K562 (cell line): ENCODE measurements around the gene ITPA. TPM values are rescaled to one million over a fixed set of nuclear protein-coding genes. Genes with fewer than 3 reads are reported as not detected.

Experiments used
- ATAC-seq: fragments of 200-7000 bp; cut with Tn5 transposase; 3 replicates; pipeline ENCODE4 v1.9.1; 2020; ENCODE audit warnings: moderate library complexity
- BruUV-seq: library from RNA; stranded (reverse); fragments of 400-500 nt; replicated peaks from 2 replicates; lab custom pipeline; 2021; lab: Mats Ljungman, UMichigan
- CTCF ChIA-PET: fragments of 300-600 bp; formaldehyde crosslinking; extraction: SDS; loops from one replicate; lab custom pipeline; 2021; ENCODE audit warnings: low intra/inter-chr PET ratio; lab: Yijun Ruan, JAX
- POLR2A ChIA-PET: fragments of 300-600, 350-650 bp; sonication (Branson Sonifier 250); formaldehyde crosslinking; extraction: SDS; loops from one replicate; lab custom pipeline; 2021; ENCODE audit warnings: antibody characterized with exemption, inconsistent platforms; lab: Yijun Ruan, JAX
- DNase-seq, 4 experiments: peaks; one replicate each; pipeline versions ENCODE4 v3.0.0 to v3.0.0-alpha.2; 2011 to 2018; ENCODE audit warnings: low spot score in 3 of 4, mixed read lengths in 3 of 4; ENCODE audit errors: extremely low read depth in 1 of 4
- FAIRE-seq: peaks from 2 replicates; lab custom pipeline; 2011; peaks lifted over from hg19 to GRCh38; lab: Jason Lieb, UNC
- H2AFZ ChIP-seq: 2 replicates; pipeline ENCODE4 v1.6.0; 2011; ENCODE audit warnings: low read depth, low read length, control low read depth, inconsistent platforms
- H3K27ac ChIP-seq: fragments of 200-600 bp; 3 replicates; pipeline ENCODE4 v1.8.0; 2011; ENCODE audit warnings: low read depth, mild to moderate bottlenecking, control low read depth, inconsistent platforms, low read length, moderate library complexity, mixed read lengths; ENCODE audit errors: extremely low read depth
- H3K27me3 ChIP-seq, 2 experiments: fragments of 300-600 bp in 1 of 2; 2 replicates in 1 of 2; 3 replicates in 1 of 2; pipeline versions ENCODE4 v1.6.0 to v1.8.0; 2011; ENCODE audit warnings: inconsistent platforms in 2 of 2, low read length in 2 of 2, mild to moderate bottlenecking in 1 of 2, mixed read lengths in 1 of 2, moderate library complexity in 1 of 2; ENCODE audit not compliant: control insufficient read depth in 2 of 2, insufficient read depth in 2 of 2
- H3K36me3 ChIP-seq: fragments of 300-600 bp; 3 replicates; pipeline ENCODE4 v1.8.0; 2011; ENCODE audit warnings: mild to moderate bottlenecking, low read length, inconsistent platforms; ENCODE audit not compliant: control insufficient read depth, insufficient read depth
- H3K4me1 ChIP-seq, 2 experiments: fragments of 200-600 bp in 1 of 2; replicated peaks in 1 of 2; 2 replicates in 1 of 2; 3 replicates in 1 of 2; pipeline versions ENCODE4 v1.5.1 to v1.8.0; 2011; ENCODE audit warnings: inconsistent platforms in 2 of 2, low read length in 2 of 2, mild to moderate bottlenecking in 1 of 2, mixed read lengths in 1 of 2, moderate library complexity in 1 of 2; ENCODE audit not compliant: control insufficient read depth in 2 of 2, insufficient read depth in 2 of 2
- H3K4me2 ChIP-seq: 2 replicates; pipeline ENCODE4 v1.6.1; 2011; ENCODE audit warnings: low read length, control low read depth, inconsistent platforms, mixed read lengths; ENCODE audit not compliant: insufficient read depth
- H3K4me3 ChIP-seq: fragments of 200-600 bp; sonication (generic), shearing (Covaris generic); 2 replicates; pipeline ENCODE4 v1.5.1; 2016; ENCODE audit warnings: control low read depth, inconsistent platforms
- H3K79me2 ChIP-seq: fragments of 200-600 bp; 3 replicates; pipeline ENCODE4 v1.8.0; 2011; ENCODE audit warnings: low read length, inconsistent platforms; ENCODE audit not compliant: control insufficient read depth, insufficient read depth
- H3K9ac ChIP-seq, 2 experiments: 2 replicates each; pipeline versions ENCODE4 v1.6.0 to v1.6.1; 2011; ENCODE audit warnings: low read depth in 2 of 2, low read length in 2 of 2, control low read depth in 1 of 2, inconsistent platforms in 1 of 2, mild to moderate bottlenecking in 1 of 2, mixed read lengths in 1 of 2; ENCODE audit not compliant: insufficient read depth in 1 of 2
- H3K9me1 ChIP-seq: one replicate; pipeline ENCODE4 v1.6.0; 2011; ENCODE audit warnings: inconsistent platforms, mild to moderate bottlenecking, low read length, moderate library complexity; ENCODE audit not compliant: control insufficient read depth, insufficient read depth
- H3K9me3 ChIP-seq: replicated peaks from 2 replicates; pipeline ENCODE4 v1.5.1; 2011; ENCODE audit warnings: low read depth, low read length, inconsistent platforms; ENCODE audit not compliant: control insufficient read depth, insufficient read depth
- H4K20me1 ChIP-seq: replicated peaks from 2 replicates; pipeline ENCODE4 v1.6.1; 2011; ENCODE audit warnings: low read length, inconsistent platforms, mixed read lengths; ENCODE audit not compliant: control insufficient read depth, insufficient read depth
- ATF1 ChIP-seq, 2 experiments: fragments of 450-650 bp in 1 of 2; IDR thresholded peaks; 2 replicates each; pipeline ENCODE4 v1.6.1; 2016; ENCODE audit warnings: missing compliant biosample characterization in 1 of 2, missing genetic modification characterization in 1 of 2
- HDAC2 ChIP-seq: fragments of 450-650 bp; IDR thresholded peaks from 2 replicates; pipeline ENCODE4 v1.6.1; 2016; ENCODE audit warnings: mild to moderate bottlenecking
- PRMT5 ChIP-seq: sonication (generic); formaldehyde crosslinking; IDR thresholded peaks from 2 replicates; pipeline ENCODE4 v1.5.0; 2020; ENCODE audit warnings: missing genetic modification reagents
- ZFP1 ChIP-seq: fragments of 450-650 bp; formaldehyde crosslinking; IDR thresholded peaks from 2 replicates; pipeline ENCODE4 v1.4.0; 2020; ENCODE audit warnings: mild to moderate bottlenecking, mixed read lengths
- ZNF23 ChIP-seq: fragments of 250-450 bp; sonication (Bioruptor Pico); IDR thresholded peaks from 2 replicates; pipeline ENCODE4 v1.4.0; 2020; ENCODE audit warnings: mild to moderate bottlenecking
- ZNF232 ChIP-seq: sonication (generic); formaldehyde crosslinking; IDR thresholded peaks from 2 replicates; pipeline ENCODE4 v1.8.0; 2022; ENCODE audit warnings: mild to moderate bottlenecking, missing genetic modification reagents
- ZNF316 ChIP-seq: fragments of 450-650 bp; IDR thresholded peaks from 2 replicates; pipeline ENCODE4 v1.6.1; 2016
- WGBS: fragments of 100-300 bp; shearing (Covaris generic); methylation state at CpG from one replicate; pipeline ENCODE4 v1.1.6; 2016; ENCODE audit warnings: low coverage, mixed read lengths; ENCODE audit not compliant: insufficient coverage; ENCODE audit errors: missing lambda C conversion rate; 5-methylcytosine and 5-hydroxymethylcytosine counted together
- in situ Hi-C: fragments of 300-500 bp; cut with MboI; formaldehyde crosslinking; loops from 4 replicates; pipeline ENCODE4 v1.15.0; 2018; ENCODE audit warnings: inconsistent platforms, mixed read lengths
- intact Hi-C: fragments of 100-400 bp; cut with micrococcal nuclease; formaldehyde crosslinking; loops from 2 replicates; pipeline ENCODE4 v1.14.2; 2022
- polyA plus RNA-seq, 8 experiments: library from polyadenylated mRNA; depleted of rRNA in 4 of 8; stranded (reverse) in 5 of 8; unstranded in 3 of 8; fragments of >200 nt; fragmentation: Nextera tagmentation in 2 of 8; fragmentation: Illumina TruSeq in 1 of 8; extraction: Ambion mirVana in 2 of 8; extraction: Trizol in 1 of 8; gene quantifications; 2 replicates each; pipeline versions ENCODE4 v1.2.1 to v1.2.3, GENCODE V29; 2011 to 2014; ENCODE audit warnings: inconsistent platforms in 1 of 8, missing spikeins in 1 of 8
- total RNA-seq, 7 experiments: library from RNA; depleted of rRNA in 6 of 7; stranded (reverse); fragments of >200 nt in 6 of 7; fragmentation: Illumina TruSeq in 2 of 7; extraction: Trizol in 2 of 7; gene quantifications; 2 replicates each; pipeline versions ENCODE4 v1.2.1 to v1.2.3, GENCODE V29; 2011 to 2021; ENCODE audit warnings: low replicate concordance in 1 of 7
- TF ChIP-seq, protein P1 (sequence below), 2 experiments: fragments of 450-650 bp in 1 of 2; sonication (generic) in 1 of 2; formaldehyde crosslinking in 1 of 2; IDR thresholded peaks; 2 replicates each; pipeline versions ENCODE4 v1.7.1 to v1.9.0; 2016 to 2022; ENCODE audit warnings: inconsistent platforms in 1 of 2, mild to moderate bottlenecking in 1 of 2, missing genetic modification reagents in 1 of 2
- TF ChIP-seq, protein P2 (sequence below): fragments of 450-650 bp; IDR thresholded peaks from 2 replicates; pipeline ENCODE4 v1.6.1; 2014; ENCODE audit warnings: low read depth, mild to moderate bottlenecking, moderate library complexity, borderline replicate concordance

The ITPA gene
- total and polyA plus RNA-seq, 9 of the 15 experiments (the other 6 are each of a cell fraction or from before 2014, with no cell fraction given) = 5.0 to 79.7 (median 36.7) TPM

DNA sequence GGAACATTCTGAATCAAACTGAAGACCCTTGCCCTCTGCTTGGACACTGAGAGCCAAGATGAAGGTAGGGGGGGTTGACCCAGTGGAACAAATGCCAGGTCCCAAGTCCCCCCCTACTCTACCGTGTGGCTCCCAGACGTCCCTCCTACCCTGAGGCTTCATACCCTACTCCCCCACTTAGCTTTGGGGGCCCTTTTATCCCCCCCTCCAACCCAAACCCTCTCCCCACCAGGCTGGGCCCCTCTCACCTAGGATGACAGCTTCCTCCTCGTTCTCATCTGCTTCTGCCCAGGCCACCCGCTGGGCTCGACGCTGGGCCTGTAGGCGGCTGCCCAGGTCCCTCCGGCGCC, 6.4 kb upstream of the ITPA start:
- FAIRE-seq = no peak
- no TSS peak for BruUV-seq
- no peaks in the 10 kb centered on the region for H3K27me3 ChIP-seq
- peak overlapping the region; percentile 69 for H3K27ac ChIP-seq
- WGBS = 13% methylated on average over 9 of the region's 9 CpGs
- H3K36me3 ChIP-seq = peaks cover 30% of the 10 kb centered on the region; the same call in 2 of the 3 replicates
- CTCF ChIA-PET = no interaction called here
- H3K79me2 ChIP-seq = peaks cover 23% of the 10 kb centered on the region
- peak; percentile 6; the same call in 2 of the 3 replicates for ATAC-seq
- intact Hi-C loops (no loop called here), in situ Hi-C loops (no loop called here)
- no peaks in the 10 kb centered on the region for H3K9me1 ChIP-seq
- no peaks in the 10 kb centered on the region for H3K9me3 ChIP-seq
- peak overlapping the region; percentile 63 for H3K4me3 ChIP-seq
- POLR2A ChIA-PET = interaction anchor here (0.6 to 0.9 kb wide), 6 partner anchors 8 to 545 kb away, joined by 3 to 4 read pairs (median 4); no protein-coding TSS in a partner anchor
- H3K4me2 ChIP-seq = peak overlapping the region; percentile 81
- peaks cover 7 to 32% of the 10 kb centered on the region in 2 experiments; a peak in 4 of 5 replicates for H3K4me1 ChIP-seq
- H2AFZ ChIP-seq = no peak overlapping the region
- peak overlapping the region; percentile 73 to 93; a peak in 3 of 4 replicates for H3K9ac ChIP-seq
- no peaks in the 10 kb centered on the region for H4K20me1 ChIP-seq
- no peak for DNase-seq
- TF ChIP-seq, protein P1, sequence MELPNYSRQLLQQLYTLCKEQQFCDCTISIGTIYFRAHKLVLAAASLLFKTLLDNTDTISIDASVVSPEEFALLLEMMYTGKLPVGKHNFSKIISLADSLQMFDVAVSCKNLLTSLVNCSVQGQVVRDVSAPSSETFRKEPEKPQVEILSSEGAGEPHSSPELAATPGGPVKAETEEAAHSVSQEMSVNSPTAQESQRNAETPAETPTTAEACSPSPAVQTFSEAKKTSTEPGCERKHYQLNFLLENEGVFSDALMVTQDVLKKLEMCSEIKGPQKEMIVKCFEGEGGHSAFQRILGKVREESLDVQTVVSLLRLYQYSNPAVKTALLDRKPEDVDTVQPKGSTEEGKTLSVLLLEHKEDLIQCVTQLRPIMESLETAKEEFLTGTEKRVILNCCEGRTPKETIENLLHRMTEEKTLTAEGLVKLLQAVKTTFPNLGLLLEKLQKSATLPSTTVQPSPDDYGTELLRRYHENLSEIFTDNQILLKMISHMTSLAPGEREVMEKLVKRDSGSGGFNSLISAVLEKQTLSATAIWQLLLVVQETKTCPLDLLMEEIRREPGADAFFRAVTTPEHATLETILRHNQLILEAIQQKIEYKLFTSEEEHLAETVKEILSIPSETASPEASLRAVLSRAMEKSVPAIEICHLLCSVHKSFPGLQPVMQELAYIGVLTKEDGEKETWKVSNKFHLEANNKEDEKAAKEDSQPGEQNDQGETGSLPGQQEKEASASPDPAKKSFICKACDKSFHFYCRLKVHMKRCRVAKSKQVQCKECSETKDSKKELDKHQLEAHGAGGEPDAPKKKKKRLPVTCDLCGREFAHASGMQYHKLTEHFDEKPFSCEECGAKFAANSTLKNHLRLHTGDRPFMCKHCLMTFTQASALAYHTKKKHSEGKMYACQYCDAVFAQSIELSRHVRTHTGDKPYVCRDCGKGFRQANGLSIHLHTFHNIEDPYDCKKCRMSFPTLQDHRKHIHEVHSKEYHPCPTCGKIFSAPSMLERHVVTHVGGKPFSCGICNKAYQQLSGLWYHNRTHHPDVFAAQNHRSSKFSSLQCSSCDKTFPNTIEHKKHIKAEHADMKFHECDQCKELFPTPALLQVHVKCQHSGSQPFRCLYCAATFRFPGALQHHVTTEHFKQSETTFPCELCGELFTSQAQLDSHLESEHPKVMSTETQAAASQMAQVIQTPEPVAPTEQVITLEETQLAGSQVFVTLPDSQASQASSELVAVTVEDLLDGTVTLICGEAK (IDR thresholded peaks at IDR 0.05) = no peak
- TF ChIP-seq, protein P1 (CRISPR knock-in tag; IDR thresholded peaks at IDR 0.05) = no peak
- no peak for TF ChIP-seq PRMT5 (CRISPR knock-in tag)
- TF ChIP-seq ZFP1 (CRISPR knock-in tag) = no peak
- no peak for TF ChIP-seq ZNF232 (CRISPR knock-in tag)
- no peak for TF ChIP-seq ATF1 (CRISPR knock-in tag; IDR thresholded peaks at IDR 0.05)
- no peak for TF ChIP-seq ATF1 (tag; IDR thresholded peaks at IDR 0.05)
- no peak for TF ChIP-seq ZNF23
- TF ChIP-seq, protein P2, sequence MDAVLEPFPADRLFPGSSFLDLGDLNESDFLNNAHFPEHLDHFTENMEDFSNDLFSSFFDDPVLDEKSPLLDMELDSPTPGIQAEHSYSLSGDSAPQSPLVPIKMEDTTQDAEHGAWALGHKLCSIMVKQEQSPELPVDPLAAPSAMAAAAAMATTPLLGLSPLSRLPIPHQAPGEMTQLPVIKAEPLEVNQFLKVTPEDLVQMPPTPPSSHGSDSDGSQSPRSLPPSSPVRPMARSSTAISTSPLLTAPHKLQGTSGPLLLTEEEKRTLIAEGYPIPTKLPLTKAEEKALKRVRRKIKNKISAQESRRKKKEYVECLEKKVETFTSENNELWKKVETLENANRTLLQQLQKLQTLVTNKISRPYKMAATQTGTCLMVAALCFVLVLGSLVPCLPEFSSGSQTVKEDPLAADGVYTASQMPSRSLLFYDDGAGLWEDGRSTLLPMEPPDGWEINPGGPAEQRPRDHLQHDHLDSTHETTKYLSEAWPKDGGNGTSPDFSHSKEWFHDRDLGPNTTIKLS = no peak
- TF ChIP-seq HDAC2 = no peak
- TF ChIP-seq ZNF316 = no peak
